IPS DF 4.7 (cell line): ENCODE measurements around the gene SSC5D.
A peak's percentile ranks its signal among the peaks of the same experiment; 100 is the strongest.

ENCODE experiments used
- DNase-seq: peaks from one replicate; pipeline ENCODE4 v3.0.0-alpha.2; 2013; ENCODE audit warnings: low spot score; ENCODE audit errors: extremely low read depth

The SSC5D gene

GRCh38 chr19:55472463-55472862, 15.8 kb upstream of the SSC5D start:
- no peak for DNase-seq

- no peak for DNase-seq
Measured at GRCh38 chr19:55473225-55474012, 14.8 kb upstream of the SSC5D start.

GRCh38 chr19:55474269-55475265, 13.7 kb upstream of the SSC5D start:
- DNase-seq, result no peak

GRCh38 chr19:55476100-55476775, 12.0 kb upstream of the SSC5D start, which contains the start of gene ZNF628:
Gene ZNF628 (plus strand): TSS chr19:55476617. CDS start chr19:55479911, 3,294 bp downstream.
- DNase-seq, result peak; percentile 81

GRCh38 chr19:55477905-55478304, 10.3 kb upstream of the SSC5D start:
- no peak for DNase-seq

GRCh38 chr19:55478364-55478763, 9.9 kb upstream of the SSC5D start:
- no peak for DNase-seq

GRCh38 chr19:55479045-55479444, 9.2 kb upstream of the SSC5D start:
- DNase-seq, result no peak

GRCh38 chr19:55479451-55480230, 8.6 kb upstream of the SSC5D start:
- no peak for DNase-seq

GRCh38 chr19:55481148-55481793, 7.0 kb upstream of the SSC5D start:
- DNase-seq, result no peak

GRCh38 chr19:55481794-55482155, 6.5 kb upstream of the SSC5D start:
- no peak for DNase-seq

GRCh38 chr19:55482156-55482961, 5.9 kb upstream of the SSC5D start:
- no peak for DNase-seq

GRCh38 chr19:55482967-55483705, 5.1 kb upstream of the SSC5D start:
- no peak for DNase-seq

- DNase-seq, result no peak
Measured at GRCh38 chr19:55483706-55484592, 4.3 kb upstream of the SSC5D start.

GRCh38 chr19:55484593-55485438, 3.4 kb upstream of the SSC5D start, which contains the start of gene NAT14:
Gene NAT14 (plus strand): TSS chr19:55485188. CDS start chr19:55485709, 521 bp downstream.
- DNase-seq, result no peak

GRCh38 chr19:55485439-55486011, 2.7 kb upstream of the SSC5D start:
- DNase-seq, result no peak
